ENCODE data around the gene MTX1. TPM values are rescaled to one million over a fixed set of nuclear protein-coding genes. Genes with fewer than 3 reads are reported as not detected.

Gene MTX1
- polyA plus RNA-seq, 1 of the 3 experiments (the other 2 are of a cell fraction): 79.1 TPM

- H3K4me3 ChIP-seq (ENCODE audit: low read depth in 2 of 2, low read length in 1 of 2): no peak overlapping the region
Observed at GRCh38 chr1:155181371-155182051, 27.0 kb upstream of the MTX1 start.

More at GRCh38 chr1:155181371-155182051, 27.0 kb upstream of the MTX1 start:
- H2AFZ ChIP-seq (ENCODE audit: low read depth): no peak overlapping the region
- H3K4me1 ChIP-seq (ENCODE audit: control insufficient read depth in 1 of 2, insufficient read depth in 2 of 2, low read depth in 1 of 2, low read length in 1 of 2): peaks cover 0 to 31% of the 10 kb centered on the region in 2 experiments; a peak in 1 of 4 replicates
- ChIA-PET CTCF (interaction anchor here (1.2 to 9.6 kb wide), 6 partner anchors 9 to 90 kb away, joined by 4 to 203 read pairs (median 4); partner anchors contain the start of genes KRTCAP2 and THBS3), POLR2A (no interaction called here)
- H3K9me2 ChIP-seq: no peaks in the 10 kb centered on the region
- H3K4me2 ChIP-seq: no peak overlapping the region
- peaks cover 20 to 49% of the 10 kb centered on the region in 2 experiments for H3K36me3 ChIP-seq (replicated peaks in 1 of 2; ENCODE audit: control insufficient read depth in 1 of 2, insufficient read depth in 2 of 2, low read length in 1 of 2)
- no peaks in the 10 kb centered on the region for H3K9me3 ChIP-seq
- H3K9ac ChIP-seq: no peak overlapping the region
- no peaks in the 10 kb centered on the region for H3K79me2 ChIP-seq (ENCODE audit: insufficient read depth)
- H3F3A ChIP-seq (replicated peaks; ENCODE audit: insufficient read depth): peaks cover 1% of the 10 kb centered on the region
- TF ChIP-seq TEAD4 (IDR thresholded peaks at IDR 0.05; ENCODE audit: borderline replicate concordance, insufficient read depth): no peak
- no peak for TF ChIP-seq POLR2AphosphoS5 (IDR thresholded peaks at IDR 0.05; ENCODE audit: low read depth, low read length)
- TF ChIP-seq GABPA (IDR thresholded peaks at IDR 0.05; ENCODE audit: low read depth): no peak
- TF ChIP-seq MAX (IDR thresholded peaks at IDR 0.05; ENCODE audit: low read depth): no peak
- no peak for TF ChIP-seq CTCF (IDR thresholded peaks at IDR 0.05)
- TF ChIP-seq YY1 (IDR thresholded peaks at IDR 0.05; ENCODE audit: low read depth): no peak
- no peak for TF ChIP-seq ZBTB33 (IDR thresholded peaks at IDR 0.05; ENCODE audit: borderline replicate concordance, low read depth)
- no peak for TF ChIP-seq REST (IDR thresholded peaks at IDR 0.05; ENCODE audit: low read depth, low read length)
- no peak for TF ChIP-seq USF2 (IDR thresholded peaks at IDR 0.05; ENCODE audit: borderline replicate concordance, low read depth, low read length)
- no peak for TF ChIP-seq GATA2 (CRISPR knock-in tag; IDR thresholded peaks at IDR 0.05)
- no peak for TF ChIP-seq RAD21 (IDR thresholded peaks at IDR 0.05; ENCODE audit: low read length)
- TF ChIP-seq NRF1 (IDR thresholded peaks at IDR 0.05; ENCODE audit: low read depth, low read length): no peak
- no peak for TF ChIP-seq FOXJ3 (CRISPR knock-in tag; IDR thresholded peaks at IDR 0.05)
- TF ChIP-seq SIN3A (IDR thresholded peaks at IDR 0.05; ENCODE audit: borderline replicate concordance, low read depth, low read length): no peak
- TF ChIP-seq PBX3 (IDR thresholded peaks at IDR 0.05): no peak
- no peak for DNase-seq
- H3K27me3 ChIP-seq (ENCODE audit: insufficient read depth): no peaks in the 10 kb centered on the region
- no peaks in the 10 kb centered on the region for H4K20me1 ChIP-seq (ENCODE audit: insufficient read depth)
- H3K27ac ChIP-seq (ENCODE audit: low read depth in 2 of 2, low read length in 1 of 2): no peak overlapping the region
- WGBS (ENCODE audit: low lambda C conversion rate): 96% methylated on average over 10 of the region's 18 CpGs

Measured in SK-N-SH (cell line).